GM23338 (cell line): ENCODE measurements around the gene PPP1R27. TPM values are rescaled to one million over a fixed set of nuclear protein-coding genes. Genes with fewer than 3 reads are reported as not detected.
A peak's percentile ranks its signal among the peaks of the same experiment; 100 is the strongest.

ENCODE experiments used
- ATAC-seq: fragments of 200-7000 bp; cut with Tn5 transposase; 3 replicates; pipeline ENCODE4 v1.9.1; 2020
- DNase-seq: peaks from one replicate; pipeline ENCODE4 v3.0.0-alpha.2; 2015; ENCODE audit warnings: low spot score
- H2AFZ ChIP-seq: fragments of 200-600 bp; sonication (generic); 2 replicates; pipeline ENCODE4 v1.8.0; 2016; ENCODE audit warnings: antibody characterized with exemption, mild to moderate bottlenecking, moderate library complexity
- H3F3A ChIP-seq: fragments of 200-600 bp; sonication (generic); replicated peaks from 2 replicates; pipeline ENCODE4 v1.8.0; 2017; ENCODE audit warnings: antibody characterized with exemption, mixed run types, low read depth
- H3K27ac ChIP-seq: fragments of 200-600 bp; sonication (generic); 2 replicates; pipeline ENCODE4 v1.6.1; 2016; ENCODE audit warnings: low read depth
- H3K27me3 ChIP-seq: fragments of 200-600 bp; sonication (generic); 2 replicates; pipeline ENCODE4 v1.8.0; 2016; ENCODE audit warnings: mild to moderate bottlenecking, mixed run types, moderate library complexity; ENCODE audit not compliant: insufficient read depth
- H3K36me3 ChIP-seq: fragments of 200-600 bp; sonication (generic); 2 replicates; pipeline ENCODE4 v1.8.0; 2016; ENCODE audit warnings: mild to moderate bottlenecking; ENCODE audit not compliant: insufficient read depth
- H3K4me1 ChIP-seq: fragments of 200-600 bp; sonication (generic); 2 replicates; pipeline ENCODE4 v1.8.0; 2016; ENCODE audit warnings: mild to moderate bottlenecking, moderate library complexity; ENCODE audit not compliant: insufficient read depth
- H3K4me2 ChIP-seq: fragments of 200-600 bp; sonication (generic); 2 replicates; pipeline ENCODE4 v1.7.1; 2017; ENCODE audit warnings: mixed run types
- H3K4me3 ChIP-seq: fragments of 200-600 bp; sonication (generic); 2 replicates; pipeline ENCODE4 v1.6.1; 2016; ENCODE audit warnings: mixed run types
- H3K79me2 ChIP-seq: fragments of 200-600 bp; sonication (generic); replicated peaks from 2 replicates; pipeline ENCODE4 v1.8.0; 2017; ENCODE audit warnings: mild to moderate bottlenecking; ENCODE audit not compliant: insufficient read depth
- H3K9me2 ChIP-seq: fragments of 200-600 bp; sonication (generic); 2 replicates; pipeline ENCODE4 v1.8.0; 2017; ENCODE audit not compliant: insufficient read depth
- H4K20me1 ChIP-seq: fragments of 200-600 bp; sonication (generic); replicated peaks from 2 replicates; pipeline ENCODE4 v1.8.0; 2017; ENCODE audit warnings: mild to moderate bottlenecking; ENCODE audit not compliant: insufficient read depth
- H3K27ac Mint-ChIP-seq: 2 replicates; pipeline ENCODE4 v1.8.0; 2020; ENCODE audit warnings: inconsistent platforms, mild to moderate bottlenecking, moderate library complexity, mixed read lengths
- H3K27me3 Mint-ChIP-seq: 3 replicates; pipeline ENCODE4 v1.8.0; 2022; ENCODE audit warnings: low read depth, mild to moderate bottlenecking, moderate library complexity, mixed read lengths, inconsistent platforms; ENCODE audit not compliant: insufficient read depth, poor library complexity
- H3K36me3 Mint-ChIP-seq: 3 replicates; pipeline ENCODE4 v1.8.0; 2021; ENCODE audit warnings: low read depth, mild to moderate bottlenecking, inconsistent platforms, moderate library complexity, mixed read lengths
- H3K4me1 Mint-ChIP-seq: 3 replicates; pipeline ENCODE4 v1.8.0; 2020; ENCODE audit warnings: mild to moderate bottlenecking, inconsistent platforms, mixed read lengths
- H3K4me3 Mint-ChIP-seq: 3 replicates; pipeline ENCODE4 v1.8.0; 2021; ENCODE audit warnings: moderate library complexity, mild to moderate bottlenecking, inconsistent platforms, mixed read lengths
- H3K9me3 Mint-ChIP-seq: 3 replicates; pipeline ENCODE4 v1.8.0; 2020; ENCODE audit warnings: moderate library complexity, mild to moderate bottlenecking, inconsistent platforms, mixed read lengths
- CREB1 ChIP-seq: fragments of 250-450 bp; sonication (Bioruptor Pico); IDR thresholded peaks from 2 replicates; pipeline ENCODE4 v1.5.0; 2020; ENCODE audit warnings: low read depth, mild to moderate bottlenecking, moderate library complexity
- CTCF ChIP-seq, 2 experiments: fragments of 200-600 bp in 1 of 2; sonication (generic) in 1 of 2; conservative IDR thresholded peaks; 2 replicates each; pipeline versions ENCODE4 v1.5.1 to v1.6.1; 2016 to 2017; ENCODE audit warnings: antibody characterized with exemption in 2 of 2, low read depth in 2 of 2, mild to moderate bottlenecking in 2 of 2, moderate library complexity in 1 of 2
- ETS1 ChIP-seq: IDR thresholded peaks from 2 replicates; pipeline ENCODE4 v1.6.1; 2016; ENCODE audit warnings: antibody characterized with exemption
- EZH2 ChIP-seq: fragments of 200-600 bp; sonication (generic); IDR thresholded peaks from one replicate; pipeline ENCODE4 v1.8.0; 2017; ENCODE audit warnings: antibody characterized with exemption, mild to moderate bottlenecking, low read depth; ENCODE audit not compliant: unreplicated experiment
- EZH2phosphoT487 ChIP-seq: fragments of 200-600 bp; sonication (generic); IDR thresholded peaks from one replicate; pipeline ENCODE4 v1.8.1; 2018; ENCODE audit warnings: antibody characterized with exemption; ENCODE audit not compliant: unreplicated experiment
- JUNB ChIP-seq: IDR thresholded peaks from one replicate; pipeline ENCODE4 v1.6.1; 2016; ENCODE audit warnings: antibody characterized with exemption; ENCODE audit not compliant: unreplicated experiment
- NANOG ChIP-seq: IDR thresholded peaks from 2 replicates; pipeline ENCODE4 v1.6.1; 2016; ENCODE audit warnings: antibody characterized with exemption, borderline replicate concordance
- POLR2AphosphoS5 ChIP-seq: IDR thresholded peaks from 2 replicates; pipeline ENCODE4 v1.6.1; 2016; ENCODE audit warnings: antibody characterized with exemption, low read depth
- REST ChIP-seq: IDR thresholded peaks from one replicate; pipeline ENCODE4 v1.6.1; 2018; ENCODE audit warnings: antibody characterized with exemption; ENCODE audit not compliant: unreplicated experiment
- STAT1 ChIP-seq: IDR thresholded peaks from one replicate; pipeline ENCODE4 v1.6.1; 2016; ENCODE audit warnings: antibody characterized with exemption; ENCODE audit not compliant: unreplicated experiment
- ZNF114 ChIP-seq: fragments of 250-450 bp; sonication (Bioruptor Pico); IDR thresholded peaks from 2 replicates; pipeline ENCODE4 v1.5.0; 2020; ENCODE audit warnings: mild to moderate bottlenecking, moderate library complexity
- ZNF331 ChIP-seq: fragments of 250-450 bp; sonication (Bioruptor Pico); IDR thresholded peaks from 2 replicates; pipeline ENCODE4 v1.5.0; 2020; ENCODE audit warnings: low read depth, mild to moderate bottlenecking, moderate library complexity
- ZNF462 ChIP-seq: fragments of 250-450 bp; sonication (Bioruptor Pico); IDR thresholded peaks from 2 replicates; pipeline ENCODE4 v1.5.0; 2020; ENCODE audit warnings: mild to moderate bottlenecking, moderate library complexity
- polyA plus RNA-seq: library from polyadenylated mRNA; unstranded; fragments of >200 nt; fragmentation: Nextera tagmentation; extraction: Ambion mirVana; gene quantifications from 2 replicates; pipeline ENCODE4 v1.2.1, GENCODE V29; 2016
- total RNA-seq: library from RNA; depleted of rRNA; stranded (reverse); fragments of >200 nt; shearing (Covaris generic); gene quantifications from 2 replicates; pipeline ENCODE4 v1.2.3, GENCODE V29; 2014

PPP1R27 gene
- total and polyA plus RNA-seq, 2 experiments from 2014 or later, result 0.65 TPM; not detected in 1

- no peaks in the 10 kb centered on the region for H3K27me3 ChIP-seq
- Mint-ChIP-seq H3K36me3 (peaks cover 3% of the 10 kb centered on the region; the same call in 2 of the 3 replicates), H3K4me3 (peak overlapping the region; percentile 87), H3K4me1 (peaks cover 20% of the 10 kb centered on the region), H3K9me3 (no peaks in the 10 kb centered on the region), H3K27ac (no peak overlapping the region), H3K27me3 (peaks cover 9% of the 10 kb centered on the region)
- ATAC-seq (peak; percentile 8), DNase-seq (no peak)
- no peaks in the 10 kb centered on the region; the same call in 1 of the 2 replicates for H4K20me1 ChIP-seq
- H3K4me3 ChIP-seq, result peak overlapping the region; percentile 84
- no peaks in the 10 kb centered on the region for H3K9me2 ChIP-seq
- no peaks in the 10 kb centered on the region for H3K36me3 ChIP-seq
- no peak overlapping the region for H2AFZ ChIP-seq
- peak overlapping the region; percentile 96 for H3K4me2 ChIP-seq
- H3F3A ChIP-seq, result peaks cover 21% of the 10 kb centered on the region; the same call in 1 of the 2 replicates
- TF ChIP-seq REST (no peak), NANOG (no peak), CREB1 (CRISPR knock-in tag) (no peak), CTCF (conservative IDR thresholded peaks at IDR 0.05; ENCODE audit: low read depth in 2 of 2) (no peak), ETS1 (no peak), EZH2phosphoT487 (no peak), ZNF462 (CRISPR knock-in tag) (no peak), ZNF331 (CRISPR knock-in tag) (no peak), EZH2 (no peak), ZNF114 (CRISPR knock-in tag) (no peak), STAT1 (no peak), JUNB (no peak), POLR2AphosphoS5 (no peak)
- H3K79me2 ChIP-seq, result peaks cover 9% of the 10 kb centered on the region
- H3K27ac ChIP-seq, result no peak overlapping the region
- peaks cover 11% of the 10 kb centered on the region for H3K4me1 ChIP-seq
Observed at GRCh38 chr17:81831957-81832607, 2.8 kb downstream of the PPP1R27 start.
